Stomach (tissue), 4 donors: ENCODE measurements around the gene CD8B2.
"Not testable (repeated sequence)": the region's sequence is repeated elsewhere in the genome, so short reads cannot be mapped to it uniquely, and the experiment has no call there.

Experiments
- CTCF ChIP-seq, 7 experiments: fragments of 450-650 bp in 4 of 7; fragments of 200-600 bp in 3 of 7; sonication (generic) in 3 of 7; IDR thresholded peaks; one replicate each; pipeline ENCODE4 v1.5.1; 2016 to 2019; ENCODE audit warnings: antibody characterized with exemption in 7 of 7, control low read depth in 2 of 7, mild to moderate bottlenecking in 1 of 7
- POLR2A ChIP-seq, 4 donors: fragments of 450-650 bp; IDR thresholded peaks; one replicate each; pipeline ENCODE4 v1.6.1; 2016; ENCODE audit warnings: antibody characterized with exemption in 4 of 4, control low read depth in 2 of 4, mild to moderate bottlenecking in 1 of 4, moderate library complexity in 1 of 4

GRCh38 chr2:106559786-106560185 is 72.6 kb downstream of the CD8B2 start:
- TF ChIP-seq CTCF, POLR2A (IDR thresholded peaks at IDR 0.05): not testable (repeated sequence)
